Measurements from ENCODE around the gene ADCK1. TPM values are rescaled to one million over a fixed set of nuclear protein-coding genes. Genes with fewer than 3 reads are reported as not detected.

Gene ADCK1
- polyA plus RNA-seq, 3 donors = 3.7 to 33.0 (median 5.4) TPM

- no peak overlapping the region for H2AFZ ChIP-seq (ENCODE audit: insufficient read depth, low read depth, low read length, poor library complexity, severe bottlenecking)
- intact Hi-C loops (cut with micrococcal nuclease) = no loop called here
Measured at GRCh38 chr14:77856941-77857340, 57.0 kb downstream of the ADCK1 start.

GRCh38 chr14:77859934-77860570 lies 60.1 kb downstream of the ADCK1 start:
- WGBS (ENCODE audit: insufficient coverage) = 92% methylated on average over 4 of the region's 6 CpGs

More at GRCh38 chr14:77856941-77857340, 57.0 kb downstream of the ADCK1 start:
- H3K4me3 ChIP-seq (replicated peaks in 1 of 3; ENCODE audit: low read depth in 2 of 3, low read length in 3 of 3) = no peak overlapping the region
- no peak overlapping the region for H3K4me2 ChIP-seq (replicated peaks; ENCODE audit: extremely low read depth, low read length, poor library complexity, severe bottlenecking)
- 80% methylated on average over 6 of the region's 6 CpGs for WGBS (ENCODE audit: insufficient coverage)
- Mint-ChIP-seq H3K4me1 (no peaks in the 10 kb centered on the region), H3K27me3 (ENCODE audit: low read depth in 3 of 3) (no peaks in the 10 kb centered on the region), H3K4me3 (no peak overlapping the region), H3K9me3 (peaks cover 0 to 6% (median 2%) of the 10 kb centered on the region in 7 donors), H3K36me3 (peaks cover 4 to 7% of the 10 kb centered on the region in 2 donors), H3K27ac (no peak overlapping the region)
- H3K27ac ChIP-seq (ENCODE audit: low read depth in 1 of 2, low read length in 2 of 2) = no peak overlapping the region
- H3K4me1 ChIP-seq (ENCODE audit: control insufficient read depth in 1 of 2, insufficient read depth in 2 of 2, low read length in 2 of 2) = no peaks in the 10 kb centered on the region
- no peaks in the 10 kb centered on the region for H3K79me2 ChIP-seq (ENCODE audit: insufficient read depth, low read length)
- no peak for DNase-seq
- H3K27me3 ChIP-seq (ENCODE audit: control insufficient read depth in 2 of 2, insufficient read depth in 2 of 2, low read length in 2 of 2) = no peaks in the 10 kb centered on the region
- no peaks in the 10 kb centered on the region for H4K20me1 ChIP-seq (ENCODE audit: insufficient read depth, low read length)
- H3K9me3 ChIP-seq (replicated peaks in 1 of 2; ENCODE audit: control insufficient read depth in 1 of 2, insufficient read depth in 1 of 2, low read length in 2 of 2) = no peaks in the 10 kb centered on the region
- TF ChIP-seq, protein P1, sequence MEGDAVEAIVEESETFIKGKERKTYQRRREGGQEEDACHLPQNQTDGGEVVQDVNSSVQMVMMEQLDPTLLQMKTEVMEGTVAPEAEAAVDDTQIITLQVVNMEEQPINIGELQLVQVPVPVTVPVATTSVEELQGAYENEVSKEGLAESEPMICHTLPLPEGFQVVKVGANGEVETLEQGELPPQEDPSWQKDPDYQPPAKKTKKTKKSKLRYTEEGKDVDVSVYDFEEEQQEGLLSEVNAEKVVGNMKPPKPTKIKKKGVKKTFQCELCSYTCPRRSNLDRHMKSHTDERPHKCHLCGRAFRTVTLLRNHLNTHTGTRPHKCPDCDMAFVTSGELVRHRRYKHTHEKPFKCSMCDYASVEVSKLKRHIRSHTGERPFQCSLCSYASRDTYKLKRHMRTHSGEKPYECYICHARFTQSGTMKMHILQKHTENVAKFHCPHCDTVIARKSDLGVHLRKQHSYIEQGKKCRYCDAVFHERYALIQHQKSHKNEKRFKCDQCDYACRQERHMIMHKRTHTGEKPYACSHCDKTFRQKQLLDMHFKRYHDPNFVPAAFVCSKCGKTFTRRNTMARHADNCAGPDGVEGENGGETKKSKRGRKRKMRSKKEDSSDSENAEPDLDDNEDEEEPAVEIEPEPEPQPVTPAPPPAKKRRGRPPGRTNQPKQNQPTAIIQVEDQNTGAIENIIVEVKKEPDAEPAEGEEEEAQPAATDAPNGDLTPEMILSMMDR (IDR thresholded peaks at IDR 0.05) = no peak
- no peaks in the 10 kb centered on the region for H3K36me3 ChIP-seq (replicated peaks in 1 of 2; ENCODE audit: control insufficient read depth in 1 of 2, insufficient read depth in 2 of 2, low read length in 2 of 2)
- no peak overlapping the region for H3K9ac ChIP-seq (ENCODE audit: insufficient read depth, low read length, poor library complexity, severe bottlenecking)

More at GRCh38 chr14:77859934-77860570, 60.1 kb downstream of the ADCK1 start:
- no peak overlapping the region for H3K4me3 ChIP-seq (replicated peaks in 1 of 3; ENCODE audit: low read depth in 2 of 3, low read length in 3 of 3)
- Mint-ChIP-seq H3K27ac (peak overlapping the region in 1 of 7 donors; percentile 7), H3K36me3 (peaks cover 9 to 12% of the 10 kb centered on the region in 2 donors), H3K4me3 (no peak overlapping the region), H3K4me1 (no peaks in the 10 kb centered on the region), H3K9me3 (peaks cover 0 to 4% (median 0%) of the 10 kb centered on the region in 7 donors), H3K27me3 (ENCODE audit: low read depth in 3 of 3) (peaks cover 0 to 2% (median 0%) of the 10 kb centered on the region in 3 donors)
- no peak overlapping the region for H3K4me2 ChIP-seq (replicated peaks; ENCODE audit: extremely low read depth, low read length, poor library complexity, severe bottlenecking)
- peaks cover 4% of the 10 kb centered on the region for H4K20me1 ChIP-seq (ENCODE audit: insufficient read depth, low read length)
- intact Hi-C loops (cut with micrococcal nuclease) = loop anchor here in 1 of 2 donors (5.0 to 10.0 kb wide), 2 partner anchors 705 to 737 kb away; no protein-coding TSS in a partner anchor
- no peak overlapping the region for H3K27ac ChIP-seq (ENCODE audit: low read depth in 1 of 2, low read length in 2 of 2)
- no peak overlapping the region for H2AFZ ChIP-seq (ENCODE audit: insufficient read depth, low read depth, low read length, poor library complexity, severe bottlenecking)
- no peaks in the 10 kb centered on the region for H3K36me3 ChIP-seq (replicated peaks in 1 of 2; ENCODE audit: control insufficient read depth in 1 of 2, insufficient read depth in 2 of 2, low read length in 2 of 2)
- H3K79me2 ChIP-seq (ENCODE audit: insufficient read depth, low read length) = no peaks in the 10 kb centered on the region
- DNase-seq = no peak
- no peak overlapping the region for H3K9ac ChIP-seq (ENCODE audit: insufficient read depth, low read length, poor library complexity, severe bottlenecking)
- H3K27me3 ChIP-seq (ENCODE audit: control insufficient read depth in 2 of 2, insufficient read depth in 2 of 2, low read length in 2 of 2) = no peaks in the 10 kb centered on the region
- H3K4me1 ChIP-seq (ENCODE audit: control insufficient read depth in 1 of 2, insufficient read depth in 2 of 2, low read length in 2 of 2) = no peaks in the 10 kb centered on the region
- TF ChIP-seq, protein P1 (IDR thresholded peaks at IDR 0.05) = no peak
- H3K9me3 ChIP-seq (replicated peaks in 1 of 2; ENCODE audit: control insufficient read depth in 1 of 2, insufficient read depth in 1 of 2, low read length in 2 of 2) = no peaks in the 10 kb centered on the region
